H9 (cell line): Measurements from ENCODE around the gene ARHGEF17. TPM values are rescaled to one million over a fixed set of nuclear protein-coding genes. Genes with fewer than 3 reads are reported as not detected.

Experiments used
- DNase-seq: peaks from one replicate; pipeline ENCODE4 v3.0.0-alpha.2; 2017
- H2AFZ ChIP-seq: one replicate; pipeline ENCODE4 v1.6.1; 2013; ENCODE audit warnings: mild to moderate bottlenecking, low read length, control low read depth, moderate library complexity
- H2AK5ac ChIP-seq: 2 replicates; pipeline ENCODE4 v1.6.1; 2013; ENCODE audit warnings: low read length, control low read depth, mixed read lengths; ENCODE audit not compliant: insufficient read length
- H2BK120ac ChIP-seq: one replicate; pipeline ENCODE4 v1.6.1; 2013; ENCODE audit warnings: low read depth, mild to moderate bottlenecking, low read length, control low read depth, inconsistent platforms; ENCODE audit not compliant: poor library complexity, severe bottlenecking
- H2BK12ac ChIP-seq: 2 replicates; pipeline ENCODE4 v1.6.1; 2013; ENCODE audit warnings: low read length, control low read depth, mixed read lengths, low read depth; ENCODE audit not compliant: insufficient read length
- H2BK15ac ChIP-seq: 2 replicates; pipeline ENCODE4 v1.6.1; 2013; ENCODE audit warnings: low read depth, low read length, control low read depth
- H2BK20ac ChIP-seq: one replicate; pipeline ENCODE4 v1.6.1; 2013; ENCODE audit warnings: low read depth, mild to moderate bottlenecking, low read length, control low read depth, inconsistent platforms; ENCODE audit not compliant: poor library complexity, severe bottlenecking
- H2BK5ac ChIP-seq: 2 replicates; pipeline ENCODE4 v1.6.1; 2013; ENCODE audit warnings: low read length, control low read depth, mixed read lengths; ENCODE audit not compliant: insufficient read length
- H3K14ac ChIP-seq: 2 replicates; pipeline ENCODE4 v1.6.1; 2013; ENCODE audit warnings: low read length, control low read depth; ENCODE audit not compliant: insufficient read depth
- H3K18ac ChIP-seq: 2 replicates; pipeline ENCODE4 v1.6.1; 2013; ENCODE audit warnings: low read depth, mild to moderate bottlenecking, mixed read lengths, low read length, control low read depth; ENCODE audit not compliant: insufficient read length
- H3K23ac ChIP-seq: 2 replicates; pipeline ENCODE4 v1.6.1; 2013; ENCODE audit warnings: low read length, control low read depth, mixed read lengths, low read depth; ENCODE audit not compliant: insufficient read length
- H3K23me2 ChIP-seq: 2 replicates; pipeline ENCODE4 v1.6.1; 2013; ENCODE audit warnings: low read depth, mild to moderate bottlenecking, mixed read lengths, low read length, control low read depth; ENCODE audit not compliant: insufficient read length, poor library complexity, severe bottlenecking
- H3K27ac ChIP-seq: 2 replicates; pipeline ENCODE4 v1.5.1; 2013; ENCODE audit warnings: low read length, control low read depth, mixed read lengths, low read depth; ENCODE audit not compliant: insufficient read length
- H3K27me3 ChIP-seq: 2 replicates; pipeline ENCODE4 v1.6.1; 2013; ENCODE audit warnings: low read length, control low read depth, inconsistent platforms; ENCODE audit not compliant: insufficient read depth
- H3K4ac ChIP-seq: 2 replicates; pipeline ENCODE4 v1.6.1; 2013; ENCODE audit warnings: low read depth, mild to moderate bottlenecking, control low read depth, inconsistent platforms, low read length, moderate library complexity
- H3K4me1 ChIP-seq: 2 replicates; pipeline ENCODE4 v1.6.1; 2013; ENCODE audit warnings: low read length, control low read depth, inconsistent platforms; ENCODE audit not compliant: insufficient read depth
- H3K4me2 ChIP-seq: 2 replicates; pipeline ENCODE4 v1.6.1; 2013; ENCODE audit warnings: low read length, control low read depth, mixed read lengths; ENCODE audit not compliant: insufficient read length, insufficient read depth
- H3K56ac ChIP-seq: 2 replicates; pipeline ENCODE4 v1.6.1; 2013; ENCODE audit warnings: low read depth, mild to moderate bottlenecking, mixed read lengths, low read length, control low read depth; ENCODE audit not compliant: insufficient read length
- H3K79me1 ChIP-seq: 2 replicates; pipeline ENCODE4 v1.6.1; 2013; ENCODE audit warnings: low read depth, mild to moderate bottlenecking, moderate library complexity, low read length, control low read depth, inconsistent platforms; ENCODE audit not compliant: insufficient read depth, poor library complexity, severe bottlenecking
- H3K79me2 ChIP-seq: 2 replicates; pipeline ENCODE4 v1.6.1; 2013; ENCODE audit warnings: low read length, control low read depth, inconsistent platforms; ENCODE audit not compliant: insufficient read depth
- H3K9ac ChIP-seq: 2 replicates; pipeline ENCODE4 v1.6.1; 2013; ENCODE audit warnings: low read length, control low read depth, mixed read lengths; ENCODE audit not compliant: insufficient read length; ENCODE audit errors: extremely low read depth
- H3K9me3 ChIP-seq: one replicate; pipeline ENCODE4 v1.6.1; 2013; ENCODE audit warnings: low read depth, low read length, inconsistent platforms; ENCODE audit not compliant: control insufficient read depth
- H3T11ph ChIP-seq: one replicate; pipeline ENCODE4 v1.6.1; 2013; ENCODE audit warnings: mild to moderate bottlenecking, low read length, control low read depth, inconsistent platforms
- H4K20me1 ChIP-seq: one replicate; pipeline ENCODE4 v1.6.1; 2013; ENCODE audit not compliant: control insufficient read depth, insufficient read length, insufficient read depth
- H4K5ac ChIP-seq: 2 replicates; pipeline ENCODE4 v1.6.1; 2013; ENCODE audit warnings: low read depth, mild to moderate bottlenecking, mixed read lengths, low read length, control low read depth; ENCODE audit not compliant: insufficient read length
- H4K8ac ChIP-seq: replicated peaks from 2 replicates; pipeline ENCODE4 v1.6.1; 2013; ENCODE audit warnings: low read length, control low read depth, mixed read lengths, low read depth; ENCODE audit not compliant: insufficient read length
- H4K91ac ChIP-seq: 2 replicates; pipeline ENCODE4 v1.6.1; 2013; ENCODE audit warnings: low read depth, mild to moderate bottlenecking, moderate library complexity, mixed read lengths, low read length, control low read depth; ENCODE audit not compliant: insufficient read length
- H3K27ac Mint-ChIP-seq, 3 experiments: 2 replicates in 2 of 3; 3 replicates in 1 of 3; pipeline ENCODE4 v1.8.0; 2020 to 2021; ENCODE audit warnings: mixed read lengths in 3 of 3, mild to moderate bottlenecking in 1 of 3, moderate library complexity in 1 of 3
- H3K27me3 Mint-ChIP-seq: 2 replicates; pipeline ENCODE4 v1.8.0; 2021; ENCODE audit warnings: low read depth, mild to moderate bottlenecking, moderate library complexity, mixed read lengths
- H3K36me3 Mint-ChIP-seq, 3 experiments: 2 replicates in 2 of 3; 3 replicates in 1 of 3; pipeline ENCODE4 v1.8.0; 2020 to 2021; ENCODE audit warnings: low read depth in 3 of 3, mixed read lengths in 3 of 3; ENCODE audit not compliant: insufficient read depth in 1 of 3
- H3K4me1 Mint-ChIP-seq, 2 experiments: 2 replicates each; pipeline ENCODE4 v1.8.0; 2020; ENCODE audit warnings: mixed read lengths in 2 of 2
- H3K4me3 Mint-ChIP-seq, 2 experiments: 2 replicates in 1 of 2; 3 replicates in 1 of 2; pipeline ENCODE4 v1.8.0; 2020 to 2021; ENCODE audit warnings: mild to moderate bottlenecking in 2 of 2, mixed read lengths in 2 of 2, moderate library complexity in 1 of 2
- H3K9me3 Mint-ChIP-seq, 2 experiments: 2 replicates in 1 of 2; 3 replicates in 1 of 2; pipeline ENCODE4 v1.8.0; 2020; ENCODE audit warnings: mild to moderate bottlenecking in 2 of 2, mixed read lengths in 2 of 2, moderate library complexity in 1 of 2
- WGBS: extraction: QIAGEN DNeasy Blood & Tissue Kit; methylation state at CpG from one replicate; pipeline ENCODE4 v1.1.7; 2013; ENCODE audit warnings: missing lambda C conversion rate, low lambda C conversion rate, mixed read lengths; ENCODE audit not compliant: insufficient read length; ENCODE audit errors: extremely low coverage; 5-methylcytosine and 5-hydroxymethylcytosine counted together
- total RNA-seq: library from RNA; stranded (reverse); gene quantifications from 2 replicates; pipeline ENCODE4 v1.2.1, GENCODE V29; 2021
- TF ChIP-seq, protein P1 (sequence below): fragments of 200-600 bp; sonication (generic); conservative IDR thresholded peaks from 3 replicates; pipeline ENCODE4 v1.8.0; 2021; ENCODE audit warnings: antibody characterized with exemption, mild to moderate bottlenecking

Gene ARHGEF17
- total RNA-seq, 1 experiment from 2014 or later, result 7.4 TPM

DNA sequence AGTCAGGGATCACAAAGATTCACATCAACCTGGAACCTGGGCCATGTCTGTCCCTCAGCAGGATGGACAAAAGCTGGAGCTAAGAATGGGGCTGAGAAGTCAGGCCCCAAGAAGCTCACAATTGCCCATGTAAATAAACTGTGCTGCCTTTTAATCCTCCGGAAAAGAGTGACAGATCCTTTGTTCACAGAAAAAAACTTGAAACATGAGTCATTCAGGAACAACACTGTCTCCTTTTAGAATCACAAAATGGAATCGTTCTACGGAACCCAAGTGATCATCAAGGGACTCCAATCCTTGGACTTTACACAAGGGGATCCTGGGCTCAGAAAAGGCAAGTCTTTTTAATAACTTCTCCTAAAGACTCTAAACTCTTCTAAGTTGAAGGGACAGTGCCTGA is 104.2 kb downstream of the ARHGEF17 start:
- H2AK5ac ChIP-seq, result no peak overlapping the region
- H3K4ac ChIP-seq, result no peak overlapping the region
- Mint-ChIP-seq H3K4me1 (peaks cover 9 to 16% of the 10 kb centered on the region in 2 experiments; a peak in 3 of 4 replicates), H3K27me3 (no peaks in the 10 kb centered on the region), H3K36me3 (peaks cover 18 to 28% (median 26%) of the 10 kb centered on the region in 3 experiments; a peak in 6 of 7 replicates), H3K4me3 (no peak overlapping the region), H3K9me3 (no peaks in the 10 kb centered on the region), H3K27ac (no peak overlapping the region; a peak in 1 of 7 replicates)
- no peak overlapping the region for H3T11ph ChIP-seq
- no peak overlapping the region for H2AFZ ChIP-seq
- no peaks in the 10 kb centered on the region for H3K79me2 ChIP-seq
- H3K27ac ChIP-seq, result no peak overlapping the region
- no peak overlapping the region for H4K8ac ChIP-seq
- WGBS, result no CpG with 5 or more reads among the region's 3 CpGs
- no peak overlapping the region for H2BK15ac ChIP-seq
- no peak overlapping the region for H3K14ac ChIP-seq
- H3K18ac ChIP-seq, result no peak overlapping the region
- no peaks in the 10 kb centered on the region for H3K79me1 ChIP-seq
- H3K23me2 ChIP-seq, result no peaks in the 10 kb centered on the region
- H4K20me1 ChIP-seq, result no peaks in the 10 kb centered on the region
- no peaks in the 10 kb centered on the region for H3K27me3 ChIP-seq
- no peak overlapping the region for H2BK120ac ChIP-seq
- no peak overlapping the region for H4K91ac ChIP-seq
- no peak overlapping the region for H2BK5ac ChIP-seq
- no peak overlapping the region for H3K23ac ChIP-seq
- H3K4me1 ChIP-seq, result no peaks in the 10 kb centered on the region
- TF ChIP-seq, protein P1, sequence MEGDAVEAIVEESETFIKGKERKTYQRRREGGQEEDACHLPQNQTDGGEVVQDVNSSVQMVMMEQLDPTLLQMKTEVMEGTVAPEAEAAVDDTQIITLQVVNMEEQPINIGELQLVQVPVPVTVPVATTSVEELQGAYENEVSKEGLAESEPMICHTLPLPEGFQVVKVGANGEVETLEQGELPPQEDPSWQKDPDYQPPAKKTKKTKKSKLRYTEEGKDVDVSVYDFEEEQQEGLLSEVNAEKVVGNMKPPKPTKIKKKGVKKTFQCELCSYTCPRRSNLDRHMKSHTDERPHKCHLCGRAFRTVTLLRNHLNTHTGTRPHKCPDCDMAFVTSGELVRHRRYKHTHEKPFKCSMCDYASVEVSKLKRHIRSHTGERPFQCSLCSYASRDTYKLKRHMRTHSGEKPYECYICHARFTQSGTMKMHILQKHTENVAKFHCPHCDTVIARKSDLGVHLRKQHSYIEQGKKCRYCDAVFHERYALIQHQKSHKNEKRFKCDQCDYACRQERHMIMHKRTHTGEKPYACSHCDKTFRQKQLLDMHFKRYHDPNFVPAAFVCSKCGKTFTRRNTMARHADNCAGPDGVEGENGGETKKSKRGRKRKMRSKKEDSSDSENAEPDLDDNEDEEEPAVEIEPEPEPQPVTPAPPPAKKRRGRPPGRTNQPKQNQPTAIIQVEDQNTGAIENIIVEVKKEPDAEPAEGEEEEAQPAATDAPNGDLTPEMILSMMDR, result no peak
- no peak overlapping the region for H4K5ac ChIP-seq
- H2BK20ac ChIP-seq, result no peak overlapping the region
- no peak for DNase-seq
- no peak overlapping the region for H3K56ac ChIP-seq
- H3K9me3 ChIP-seq, result no peaks in the 10 kb centered on the region
- H2BK12ac ChIP-seq, result no peak overlapping the region
- H3K4me2 ChIP-seq, result no peak overlapping the region
- no peak overlapping the region for H3K9ac ChIP-seq
